Measurements from ENCODE around the gene SYT15.

SYT15 gene

DNA sequence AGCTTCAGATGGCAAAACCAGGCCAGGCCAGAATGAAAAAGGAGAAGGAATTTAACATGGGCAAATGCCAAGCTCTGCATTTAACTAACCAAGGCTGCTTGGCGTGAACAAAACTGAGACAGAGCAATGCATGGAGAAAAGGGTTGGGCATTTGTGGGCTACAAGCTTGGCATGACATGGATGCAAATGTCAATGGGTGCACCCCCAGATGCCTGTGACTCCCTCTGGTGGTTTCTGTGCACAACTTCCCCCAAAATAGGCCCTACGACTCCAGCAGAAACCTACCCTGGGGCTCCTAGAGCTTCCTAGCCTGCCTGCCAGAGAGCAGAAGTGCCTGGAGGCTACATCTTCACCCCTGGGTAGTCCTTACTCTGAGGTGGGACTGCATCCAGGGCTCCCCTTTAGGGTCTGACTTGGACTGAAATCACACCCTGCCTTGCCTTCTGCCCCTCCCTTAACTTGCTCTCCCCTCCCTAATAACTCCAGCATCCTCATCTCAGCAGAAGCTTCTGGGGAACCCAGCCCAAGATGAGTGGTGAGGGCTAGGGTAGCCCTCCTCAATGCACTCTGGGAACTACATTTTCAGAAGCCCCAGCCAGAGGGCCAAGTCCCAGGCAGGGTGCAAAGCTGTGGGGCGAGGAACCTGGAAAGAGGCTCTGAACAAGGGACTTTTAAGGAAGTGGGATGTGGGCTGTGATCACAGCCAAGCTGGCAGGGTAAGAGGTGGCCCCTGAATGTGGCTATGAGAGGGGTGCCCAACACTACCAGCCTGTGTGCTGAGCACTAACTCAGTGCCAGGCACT is 33.7 kb upstream of the SYT15 start:
- in situ Hi-C loops (cut with MboI; ENCODE audit: low sequenced_read_pairs) = no loop called here

GRCh38 chr10:46545861-46546590 is 32.9 kb upstream of the SYT15 start:
- in situ Hi-C loops (cut with MboI; ENCODE audit: low sequenced_read_pairs) = no loop called here

DNA sequence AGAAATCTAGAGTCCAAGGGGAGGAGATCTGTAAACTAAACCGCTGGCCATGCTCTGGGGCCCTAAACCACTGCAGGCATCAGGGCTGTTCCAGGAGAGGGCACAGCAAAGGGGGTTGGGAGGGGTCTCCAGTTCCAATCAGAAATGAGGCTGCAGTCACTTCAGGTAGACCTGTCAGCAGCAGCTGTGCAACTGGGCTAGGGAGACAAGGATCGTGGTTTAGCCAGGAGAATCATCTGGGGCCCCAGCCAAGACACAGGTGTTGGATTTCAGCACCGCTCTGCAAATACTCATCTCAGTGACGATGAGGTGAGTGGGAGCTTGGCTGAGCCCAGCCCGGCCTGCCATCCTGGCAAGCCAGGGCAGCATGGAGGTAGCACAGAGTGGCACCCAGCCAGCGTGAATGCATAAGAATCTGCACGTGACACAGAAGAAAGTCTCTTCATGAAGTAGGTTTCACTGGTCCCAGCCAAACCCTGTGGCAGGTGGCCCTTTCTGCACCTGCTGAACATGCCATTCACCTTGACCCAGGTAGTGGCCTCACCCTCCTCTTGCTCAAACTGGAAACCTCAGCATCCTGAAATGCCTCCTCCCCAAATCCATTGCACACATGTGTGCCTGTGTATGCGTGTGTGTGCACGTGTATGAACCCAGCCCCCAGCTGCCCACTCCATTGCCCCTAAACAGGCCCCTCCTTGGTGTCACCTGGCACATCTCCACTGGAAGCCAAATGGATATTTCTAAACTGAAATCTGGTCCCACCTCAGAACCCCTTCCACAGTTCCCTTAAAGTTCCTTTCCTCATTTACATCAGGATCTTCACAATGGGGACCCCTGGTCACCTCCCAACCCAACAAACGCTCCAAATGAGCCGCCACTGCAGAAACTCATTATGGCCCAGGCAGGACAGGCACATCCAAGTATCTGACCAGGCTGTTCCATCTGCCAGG is 32.1 kb upstream of the SYT15 start:
- in situ Hi-C loops (cut with MboI; ENCODE audit: low sequenced_read_pairs) = no loop called here

- in situ Hi-C loops (cut with MboI; ENCODE audit: low sequenced_read_pairs) = no loop called here
Observed at GRCh38 chr10:46547541-46548497, 31.1 kb upstream of the SYT15 start.

GRCh38 chr10:46548498-46549090 is 30.3 kb upstream of the SYT15 start:
- in situ Hi-C loops (cut with MboI; ENCODE audit: low sequenced_read_pairs) = no loop called here

- in situ Hi-C loops (cut with MboI; ENCODE audit: low sequenced_read_pairs) = no loop called here
Observed at GRCh38 chr10:46549171-46550075, 29.5 kb upstream of the SYT15 start.

- in situ Hi-C loops (cut with MboI; ENCODE audit: low sequenced_read_pairs) = no loop called here
Observed at GRCh38 chr10:46550076-46550790, 28.7 kb upstream of the SYT15 start.

- in situ Hi-C loops (cut with MboI; ENCODE audit: low sequenced_read_pairs) = no loop called here
Observed at GRCh38 chr10:46550795-46551700, 27.9 kb upstream of the SYT15 start.

- in situ Hi-C loops (cut with MboI; ENCODE audit: low sequenced_read_pairs) = no loop called here
Observed at GRCh38 chr10:46551701-46552525, 27.0 kb upstream of the SYT15 start.

DNA sequence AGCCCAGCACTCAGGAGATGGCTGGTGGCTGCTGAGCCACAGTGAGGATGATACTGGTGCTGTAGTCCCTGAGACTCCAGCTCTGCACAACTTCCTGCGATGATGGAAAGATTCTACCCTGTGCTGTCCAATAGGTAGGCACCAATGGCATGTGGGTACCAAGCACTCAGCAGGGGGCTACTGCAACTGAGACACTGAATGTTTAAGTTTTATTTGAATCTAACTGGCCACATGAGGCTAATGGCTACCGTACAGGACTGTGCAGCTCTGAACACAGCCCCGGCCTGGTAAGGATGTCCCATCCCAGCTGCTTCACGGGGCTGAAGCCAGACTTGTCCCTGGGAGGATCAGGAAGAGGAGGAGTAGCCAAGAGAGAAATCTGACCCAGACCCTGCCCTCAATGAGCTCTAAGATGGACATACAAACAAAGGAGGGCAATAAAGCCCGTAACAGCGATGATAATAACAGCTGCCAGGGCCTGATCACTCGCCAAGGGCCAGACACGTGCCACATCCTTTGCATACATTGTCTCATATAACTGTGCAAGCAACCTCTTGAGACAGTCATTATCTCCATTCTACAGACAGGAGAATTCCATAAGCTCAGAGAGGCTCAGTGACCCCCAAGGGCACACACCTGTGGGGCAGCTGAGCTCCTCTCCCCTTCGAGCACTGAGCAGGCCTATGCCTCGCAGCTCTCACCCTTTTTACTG is 26.2 kb upstream of the SYT15 start:
- in situ Hi-C loops (cut with MboI; ENCODE audit: low sequenced_read_pairs) = no loop called here

DNA sequence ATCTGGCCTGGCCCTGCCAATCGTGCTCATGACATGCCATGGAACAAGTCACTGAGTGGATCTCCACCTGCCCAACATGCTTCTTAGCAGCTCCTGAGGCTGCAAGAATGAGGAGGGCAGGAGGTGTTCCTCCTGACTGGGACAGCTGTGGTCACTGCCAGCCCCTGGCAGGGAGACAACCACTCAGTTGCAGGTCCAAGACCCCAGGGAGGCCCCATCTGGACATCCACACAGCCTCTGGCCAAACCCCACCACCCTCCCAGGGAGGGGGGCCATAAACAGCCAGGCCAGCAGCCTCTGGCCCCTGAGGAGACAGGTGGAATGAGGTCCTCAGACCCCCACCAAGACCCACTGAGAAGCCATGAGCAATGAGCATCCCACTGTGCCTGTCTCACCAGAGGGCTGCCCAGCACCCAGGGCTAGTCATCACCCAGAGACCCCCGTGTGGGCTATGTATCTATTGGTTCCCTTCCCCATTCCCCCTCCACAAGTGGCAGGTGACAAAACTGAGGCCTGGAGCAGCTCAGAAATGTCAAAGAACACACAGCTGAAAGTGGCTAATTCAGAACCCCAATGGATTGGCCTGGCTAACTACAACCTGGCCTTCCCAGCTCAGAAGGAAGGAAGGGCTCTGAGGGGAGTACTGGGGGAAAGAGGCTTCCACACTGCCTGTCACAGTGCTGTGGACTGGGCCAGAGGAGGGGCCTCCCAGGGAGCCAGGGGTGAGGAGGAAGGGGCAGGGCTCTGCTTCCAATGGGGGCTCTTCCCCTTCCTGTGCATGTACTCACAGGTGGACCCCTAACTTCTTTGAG is 25.5 kb upstream of the SYT15 start:
- in situ Hi-C loops (cut with MboI; ENCODE audit: low sequenced_read_pairs) = no loop called here

GRCh38 chr10:46554166-46554781 is 24.7 kb upstream of the SYT15 start:
- in situ Hi-C loops (cut with MboI; ENCODE audit: low sequenced_read_pairs) = no loop called here

GRCh38 chr10:46555366-46555712 is 23.6 kb upstream of the SYT15 start:
- in situ Hi-C loops (cut with MboI; ENCODE audit: low sequenced_read_pairs) = no loop called here

All from hTERT RPE-1 (cell line).